GM18505 (cell line): Measurements from ENCODE around the gene RP2.
A peak's percentile ranks its signal among the peaks of the same experiment; 100 is the strongest.

Experiments used
- ATAC-seq: cut with Tn5 transposase; IDR thresholded peaks from one replicate; pipeline ENCODE4 v1.9.1; 2021; ENCODE audit not compliant: unreplicated experiment
- POLR2A ChIP-seq: IDR thresholded peaks from 4 replicates; pipeline ENCODE4 v1.6.1; 2011; ENCODE audit warnings: borderline replicate concordance; ENCODE audit not compliant: insufficient read depth, insufficient read length; ENCODE audit errors: extremely low read depth

RP2 gene

GRCh38 chrX:46866726-46867125 is 29.9 kb downstream of the RP2 start:
- no peak for TF ChIP-seq POLR2A
- no peak for ATAC-seq

GRCh38 chrX:46873746-46874145 is 36.9 kb downstream of the RP2 start:
- no peak for ATAC-seq
- no peak for TF ChIP-seq POLR2A

- ATAC-seq, result no peak
- no peak for TF ChIP-seq POLR2A
Measured at GRCh38 chrX:46876901-46877300, 40.1 kb downstream of the RP2 start.

GRCh38 chrX:46882266-46882665 is 45.4 kb downstream of the RP2 start:
- ATAC-seq, result no peak
- TF ChIP-seq POLR2A, result no peak

- TF ChIP-seq POLR2A, result no peak
- no peak for ATAC-seq
Measured at GRCh38 chrX:46884799-46885198, 48.0 kb downstream of the RP2 start.

- no peak for ATAC-seq
- TF ChIP-seq POLR2A, result no peak
Measured at GRCh38 chrX:46898207-46898606, 61.4 kb downstream of the RP2 start.

- TF ChIP-seq POLR2A, result no peak
- ATAC-seq, result peak; percentile 89
Measured at GRCh38 chrX:46903458-46904242, 66.8 kb downstream of the RP2 start.

GRCh38 chrX:46904626-46905025 is 67.8 kb downstream of the RP2 start:
- no peak for ATAC-seq
- TF ChIP-seq POLR2A, result no peak

GRCh38 chrX:46910415-46910814 is 73.6 kb downstream of the RP2 start:
- no peak for TF ChIP-seq POLR2A
- no peak for ATAC-seq

GRCh38 chrX:46912098-46912602 is 75.3 kb downstream of the RP2 start, which contains the start of gene JADE3:
TSS of gene JADE3 (plus strand) at chrX:46912421. CDS start at chrX:46984895, 72,474 bp downstream.
- no peak for TF ChIP-seq POLR2A
- ATAC-seq, result no peak

GRCh38 chrX:46912603-46913491 is 76.0 kb downstream of the RP2 start:
- ATAC-seq, result no peak
- TF ChIP-seq POLR2A, result no peak

GRCh38 chrX:46913667-46914066 is 76.8 kb downstream of the RP2 start:
- TF ChIP-seq POLR2A, result no peak
- ATAC-seq, result no peak

- no peak for ATAC-seq
- no peak for TF ChIP-seq POLR2A
Measured at GRCh38 chrX:46916273-46916672, 79.4 kb downstream of the RP2 start.
